ENCODE measurements around the gene CNOT3. TPM values are rescaled to one million over a fixed set of nuclear protein-coding genes. Genes with fewer than 3 reads are reported as not detected.

The CNOT3 gene
- total and polyA plus RNA-seq, 2 of the 13 experiments (the other 11 are each of a cell fraction or from before 2014, with no cell fraction given) = 4.3 to 5.8 TPM

- TF ChIP-seq ZMAT5 (CRISPR knock-in tag; IDR thresholded peaks at IDR 0.05; ENCODE audit: borderline replicate concordance, low read depth) (no peak), IKZF5 (CRISPR knock-in tag; IDR thresholded peaks at IDR 0.05) (no peak; the same call in 1 of the 2 replicates), HINFP (CRISPR knock-in tag; IDR thresholded peaks at IDR 0.05; ENCODE audit: low read depth) (no peak; the same call in 1 of the 2 replicates), ZFP90 (CRISPR knock-in tag; IDR thresholded peaks at IDR 0.05; ENCODE audit: borderline replicate concordance) (peak; percentile 76; the same call in 1 of the 2 replicates), PAXIP1 (CRISPR knock-in tag; conservative IDR thresholded peaks at IDR 0.05) (peak; percentile 22; the same call in 1 of the 2 replicates), SNRNP70 (IDR thresholded peaks at IDR 0.05; ENCODE audit: low read depth, low read length) (no peak), ZUFSP (CRISPR knock-in tag; IDR thresholded peaks at IDR 0.05; ENCODE audit: borderline replicate concordance) (no peak), ZNF33B (CRISPR knock-in tag; IDR thresholded peaks at IDR 0.05) (no peak), RARA (CRISPR knock-in tag; IDR thresholded peaks at IDR 0.05) (no peak), RFXANK (CRISPR knock-in tag; IDR thresholded peaks at IDR 0.05) (no peak), NBN (conservative IDR thresholded peaks at IDR 0.05) (no peak), ZNF792 (CRISPR knock-in tag; IDR thresholded peaks at IDR 0.05) (0 out of 2 replicates have a peak, but pooled peaks have one; percentile 55), ZNF772 (CRISPR knock-in tag; IDR thresholded peaks at IDR 0.05) (peak; percentile 62), NONO (IDR thresholded peaks at IDR 0.05) (no peak), NONO (CRISPR knock-in tag; conservative IDR thresholded peaks at IDR 0.05) (no peak; the same call in 1 of the 2 replicates), ZNF263 (CRISPR knock-in tag; IDR thresholded peaks at IDR 0.05) (no peak), RCOR2 (CRISPR knock-in tag; IDR thresholded peaks at IDR 0.05) (no peak), MEIS2 (CRISPR knock-in tag; IDR thresholded peaks at IDR 0.05) (0 out of 2 replicates have a peak, but pooled peaks have one; percentile 53), ZBTB1 (CRISPR knock-in tag; IDR thresholded peaks at IDR 0.05; ENCODE audit: borderline replicate concordance) (no peak), FOXO1 (CRISPR knock-in tag; IDR thresholded peaks at IDR 0.05) (no peak; the same call in 1 of the 2 replicates), ZNF350 (CRISPR knock-in tag; IDR thresholded peaks at IDR 0.05; ENCODE audit: borderline replicate concordance, low read depth) (0 out of 2 replicates have a peak, but pooled peaks have one; percentile 15), SRY (CRISPR knock-in tag; IDR thresholded peaks at IDR 0.05) (no peak)
Observed at GRCh38 chr19:54189735-54190502, 52.4 kb downstream of the CNOT3 start (continued).

All from HepG2 (cell line).